Measurements from ENCODE around the gene TRIM33.

- TF ChIP-seq CTCF (IDR thresholded peaks at IDR 0.05 in 2 of 3, conservative IDR thresholded peaks at IDR 0.05 in 1 of 3; ENCODE audit: borderline replicate concordance in 1 of 3, insufficient read depth in 1 of 3, low read depth in 2 of 3, low read length in 2 of 3), result no peak
- TF ChIP-seq MAX (IDR thresholded peaks at IDR 0.05), result no peak
- no peak for TF ChIP-seq CEBPB (IDR thresholded peaks at IDR 0.05; ENCODE audit: low read depth)
- TF ChIP-seq POLR2A (IDR thresholded peaks at IDR 0.05; ENCODE audit: borderline replicate concordance, extremely low read depth, insufficient read depth, insufficient read length), result no peak
- TF ChIP-seq ZFX (IDR thresholded peaks at IDR 0.05), result no peak
- TF ChIP-seq EZH2phosphoT487 (IDR thresholded peaks at IDR 0.05; ENCODE audit: borderline replicate concordance), result no peak
- TF ChIP-seq JUND (IDR thresholded peaks at IDR 0.05), result no peak
- TF ChIP-seq EZH2 (IDR thresholded peaks at IDR 0.05), result no peak
- no peak for TF ChIP-seq POLR2AphosphoS5 (IDR thresholded peaks at IDR 0.05; ENCODE audit: low read depth, low read length)
- no peak for TF ChIP-seq RAD21 (IDR thresholded peaks at IDR 0.05; ENCODE audit: low read depth)
- no peak for TF ChIP-seq FOSL1 (IDR thresholded peaks at IDR 0.05; ENCODE audit: low read depth)
These were observed 20.7 kb downstream of the TRIM33 start for GRCh38 chr1:114490274-114490693.
